K562 (cell line): ENCODE measurements around the gene SIK3. TPM values are rescaled to one million over a fixed set of nuclear protein-coding genes. Genes with fewer than 3 reads are reported as not detected.
A peak's percentile ranks its signal among the peaks of the same experiment; 100 is the strongest.

Experiments
- ATAC-seq: fragments of 200-7000 bp; cut with Tn5 transposase; 3 replicates; pipeline ENCODE4 v1.9.1; 2020; ENCODE audit warnings: moderate library complexity
- BruUV-seq: library from RNA; stranded (reverse); fragments of 400-500 nt; replicated peaks from 2 replicates; lab custom pipeline; 2021; lab: Mats Ljungman, UMichigan
- CTCF ChIA-PET: fragments of 300-600 bp; formaldehyde crosslinking; extraction: SDS; loops from one replicate; lab custom pipeline; 2021; ENCODE audit warnings: low intra/inter-chr PET ratio; lab: Yijun Ruan, JAX
- POLR2A ChIA-PET: fragments of 300-600, 350-650 bp; sonication (Branson Sonifier 250); formaldehyde crosslinking; extraction: SDS; loops from one replicate; lab custom pipeline; 2021; ENCODE audit warnings: antibody characterized with exemption, inconsistent platforms; lab: Yijun Ruan, JAX
- DNase-seq, 4 experiments: peaks; one replicate each; pipeline versions ENCODE4 v3.0.0 to v3.0.0-alpha.2; 2011 to 2018; ENCODE audit warnings: low spot score in 3 of 4, mixed read lengths in 3 of 4; ENCODE audit errors: extremely low read depth in 1 of 4
- FAIRE-seq: peaks from 2 replicates; lab custom pipeline; 2011; peaks lifted over from hg19 to GRCh38; lab: Jason Lieb, UNC
- H2AFZ ChIP-seq: 2 replicates; pipeline ENCODE4 v1.6.0; 2011; ENCODE audit warnings: low read depth, low read length, control low read depth, inconsistent platforms
- H3K27ac ChIP-seq: fragments of 200-600 bp; 3 replicates; pipeline ENCODE4 v1.8.0; 2011; ENCODE audit warnings: low read depth, mild to moderate bottlenecking, control low read depth, inconsistent platforms, low read length, moderate library complexity, mixed read lengths; ENCODE audit errors: extremely low read depth
- H3K27me3 ChIP-seq, 2 experiments: fragments of 300-600 bp in 1 of 2; 2 replicates in 1 of 2; 3 replicates in 1 of 2; pipeline versions ENCODE4 v1.6.0 to v1.8.0; 2011; ENCODE audit warnings: inconsistent platforms in 2 of 2, low read length in 2 of 2, mild to moderate bottlenecking in 1 of 2, mixed read lengths in 1 of 2, moderate library complexity in 1 of 2; ENCODE audit not compliant: control insufficient read depth in 2 of 2, insufficient read depth in 2 of 2
- H3K36me3 ChIP-seq: fragments of 300-600 bp; 3 replicates; pipeline ENCODE4 v1.8.0; 2011; ENCODE audit warnings: mild to moderate bottlenecking, low read length, inconsistent platforms; ENCODE audit not compliant: control insufficient read depth, insufficient read depth
- H3K4me1 ChIP-seq, 2 experiments: fragments of 200-600 bp in 1 of 2; replicated peaks in 1 of 2; 2 replicates in 1 of 2; 3 replicates in 1 of 2; pipeline versions ENCODE4 v1.5.1 to v1.8.0; 2011; ENCODE audit warnings: inconsistent platforms in 2 of 2, low read length in 2 of 2, mild to moderate bottlenecking in 1 of 2, mixed read lengths in 1 of 2, moderate library complexity in 1 of 2; ENCODE audit not compliant: control insufficient read depth in 2 of 2, insufficient read depth in 2 of 2
- H3K4me2 ChIP-seq: 2 replicates; pipeline ENCODE4 v1.6.1; 2011; ENCODE audit warnings: low read length, control low read depth, inconsistent platforms, mixed read lengths; ENCODE audit not compliant: insufficient read depth
- H3K4me3 ChIP-seq: fragments of 200-600 bp; sonication (generic), shearing (Covaris generic); 2 replicates; pipeline ENCODE4 v1.5.1; 2016; ENCODE audit warnings: control low read depth, inconsistent platforms
- H3K79me2 ChIP-seq: fragments of 200-600 bp; 3 replicates; pipeline ENCODE4 v1.8.0; 2011; ENCODE audit warnings: low read length, inconsistent platforms; ENCODE audit not compliant: control insufficient read depth, insufficient read depth
- H3K9ac ChIP-seq, 2 experiments: 2 replicates each; pipeline versions ENCODE4 v1.6.0 to v1.6.1; 2011; ENCODE audit warnings: low read depth in 2 of 2, low read length in 2 of 2, control low read depth in 1 of 2, inconsistent platforms in 1 of 2, mild to moderate bottlenecking in 1 of 2, mixed read lengths in 1 of 2; ENCODE audit not compliant: insufficient read depth in 1 of 2
- H3K9me1 ChIP-seq: one replicate; pipeline ENCODE4 v1.6.0; 2011; ENCODE audit warnings: inconsistent platforms, mild to moderate bottlenecking, low read length, moderate library complexity; ENCODE audit not compliant: control insufficient read depth, insufficient read depth
- H3K9me3 ChIP-seq: replicated peaks from 2 replicates; pipeline ENCODE4 v1.5.1; 2011; ENCODE audit warnings: low read depth, low read length, inconsistent platforms; ENCODE audit not compliant: control insufficient read depth, insufficient read depth
- H4K20me1 ChIP-seq: replicated peaks from 2 replicates; pipeline ENCODE4 v1.6.1; 2011; ENCODE audit warnings: low read length, inconsistent platforms, mixed read lengths; ENCODE audit not compliant: control insufficient read depth, insufficient read depth
- RB1 ChIP-seq: fragments of 450-650 bp; IDR thresholded peaks from 2 replicates; pipeline ENCODE4 v1.6.1; 2017; ENCODE audit warnings: low read depth, mild to moderate bottlenecking
- SP2 ChIP-seq: IDR thresholded peaks from 2 replicates; pipeline ENCODE4 v1.6.1; 2011; ENCODE audit warnings: mild to moderate bottlenecking, low read depth, low read length, moderate library complexity; ENCODE audit not compliant: poor library complexity, severe bottlenecking; ENCODE audit errors: extremely low read depth
- SREBF1 ChIP-seq: fragments of 150-350 bp; IDR thresholded peaks from 2 replicates; pipeline ENCODE4 v1.6.1; 2014; ENCODE audit warnings: antibody characterized with exemption, low read depth, low read length, borderline replicate concordance
- ZFX ChIP-seq: sonication (generic); formaldehyde crosslinking; IDR thresholded peaks from 2 replicates; pipeline ENCODE4 v1.8.0; 2022; ENCODE audit warnings: mild to moderate bottlenecking, missing genetic modification reagents, moderate library complexity
- ZNF133 ChIP-seq: fragments of 250-450 bp; sonication (Bioruptor Pico); IDR thresholded peaks from 2 replicates; pipeline ENCODE4 v1.4.0; 2020; ENCODE audit warnings: mild to moderate bottlenecking
- WGBS: fragments of 100-300 bp; shearing (Covaris generic); methylation state at CpG from one replicate; pipeline ENCODE4 v1.1.6; 2016; ENCODE audit warnings: low coverage, mixed read lengths; ENCODE audit not compliant: insufficient coverage; ENCODE audit errors: missing lambda C conversion rate; 5-methylcytosine and 5-hydroxymethylcytosine counted together
- in situ Hi-C: fragments of 300-500 bp; cut with MboI; formaldehyde crosslinking; loops from 4 replicates; pipeline ENCODE4 v1.15.0; 2018; ENCODE audit warnings: inconsistent platforms, mixed read lengths
- intact Hi-C: fragments of 100-400 bp; cut with micrococcal nuclease; formaldehyde crosslinking; loops from 2 replicates; pipeline ENCODE4 v1.14.2; 2022
- polyA plus RNA-seq, 8 experiments: library from polyadenylated mRNA; depleted of rRNA in 4 of 8; stranded (reverse) in 5 of 8; unstranded in 3 of 8; fragments of >200 nt; fragmentation: Nextera tagmentation in 2 of 8; fragmentation: Illumina TruSeq in 1 of 8; extraction: Ambion mirVana in 2 of 8; extraction: Trizol in 1 of 8; gene quantifications; 2 replicates each; pipeline versions ENCODE4 v1.2.1 to v1.2.3, GENCODE V29; 2011 to 2014; ENCODE audit warnings: inconsistent platforms in 1 of 8, missing spikeins in 1 of 8
- total RNA-seq, 7 experiments: library from RNA; depleted of rRNA in 6 of 7; stranded (reverse); fragments of >200 nt in 6 of 7; fragmentation: Illumina TruSeq in 2 of 7; extraction: Trizol in 2 of 7; gene quantifications; 2 replicates each; pipeline versions ENCODE4 v1.2.1 to v1.2.3, GENCODE V29; 2011 to 2021; ENCODE audit warnings: low replicate concordance in 1 of 7
- TF ChIP-seq, protein P1 (sequence below), 2 experiments: fragments of 450-650 bp; formaldehyde crosslinking in 1 of 2; IDR thresholded peaks; 2 replicates each; pipeline versions ENCODE4 v1.4.0 to v1.6.1; 2014 to 2020; ENCODE audit warnings: mild to moderate bottlenecking in 2 of 2, borderline replicate concordance in 1 of 2, low read depth in 1 of 2
- TF ChIP-seq, protein P2 (sequence below): fragments of 250-450 bp; sonication (Bioruptor Pico); IDR thresholded peaks from 2 replicates; pipeline ENCODE4 v1.5.0; 2021; ENCODE audit warnings: mild to moderate bottlenecking, moderate library complexity
- TF ChIP-seq, protein P3 (sequence below), 2 experiments: IDR thresholded peaks; 2 replicates each; pipeline ENCODE4 v1.6.1; 2011; ENCODE audit warnings: borderline replicate concordance in 1 of 2, control low read depth in 1 of 2, low read depth in 1 of 2, low read length in 1 of 2, mild to moderate bottlenecking in 1 of 2, mixed read lengths in 1 of 2, moderate library complexity in 1 of 2; ENCODE audit not compliant: insufficient read depth in 1 of 2, insufficient read length in 1 of 2, poor library complexity in 1 of 2, severe bottlenecking in 1 of 2; ENCODE audit errors: extremely low read depth in 1 of 2

The SIK3 gene
- total and polyA plus RNA-seq, 9 of the 15 experiments (the other 6 are each of a cell fraction or from before 2014, with no cell fraction given), result 1.6 to 21.6 (median 8.0) TPM

DNA sequence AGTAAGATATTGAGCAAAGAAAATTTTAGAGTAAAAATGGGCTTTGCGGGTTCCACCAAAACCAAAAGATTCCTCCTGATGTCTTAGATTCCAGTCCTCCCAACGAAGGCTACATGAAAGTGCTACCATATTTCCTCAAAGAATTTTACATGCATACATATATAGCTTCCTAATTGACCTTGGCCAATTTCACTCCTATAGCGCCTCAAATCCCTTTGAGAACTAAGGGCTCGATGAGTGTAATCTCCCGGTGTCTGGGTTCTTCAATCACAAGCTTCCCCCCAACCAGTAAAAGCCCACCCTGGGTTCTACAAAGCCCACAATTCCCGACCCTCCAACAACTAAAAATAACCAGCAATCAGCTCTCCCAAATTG, 1.2 kb downstream of the SIK3 start:
- CTCF ChIA-PET, result no interaction called here
- FAIRE-seq, result no peak

More for the DNA sequence above, 1.2 kb downstream of the SIK3 start:
- H3K36me3 ChIP-seq, result peaks cover 2% of the 10 kb centered on the region; the same call in 2 of the 3 replicates
- H3K79me2 ChIP-seq, result peaks cover 61% of the 10 kb centered on the region
- DNase-seq, result no peak
- H3K9me1 ChIP-seq, result no peaks in the 10 kb centered on the region
- peaks cover 32% of the 10 kb centered on the region for H4K20me1 ChIP-seq
- peak overlapping the region; percentile 69 to 97; a peak in 3 of 4 replicates for H3K9ac ChIP-seq
- peaks cover 22 to 34% of the 10 kb centered on the region in 2 experiments for H3K4me1 ChIP-seq
- H3K4me3 ChIP-seq, result peak overlapping the region; percentile 91
- peak overlapping the region; percentile 90; the same call in 2 of the 3 replicates for H3K27ac ChIP-seq
- H3K9me3 ChIP-seq, result no peaks in the 10 kb centered on the region
- peak overlapping the region; percentile 82 for H3K4me2 ChIP-seq
- no peak for TF ChIP-seq RB1
- peak; percentile 12; the same call in 1 of the 2 replicates for TF ChIP-seq ZFX (CRISPR knock-in tag)
- TF ChIP-seq SP2, result no peak
- TF ChIP-seq, protein P1, sequence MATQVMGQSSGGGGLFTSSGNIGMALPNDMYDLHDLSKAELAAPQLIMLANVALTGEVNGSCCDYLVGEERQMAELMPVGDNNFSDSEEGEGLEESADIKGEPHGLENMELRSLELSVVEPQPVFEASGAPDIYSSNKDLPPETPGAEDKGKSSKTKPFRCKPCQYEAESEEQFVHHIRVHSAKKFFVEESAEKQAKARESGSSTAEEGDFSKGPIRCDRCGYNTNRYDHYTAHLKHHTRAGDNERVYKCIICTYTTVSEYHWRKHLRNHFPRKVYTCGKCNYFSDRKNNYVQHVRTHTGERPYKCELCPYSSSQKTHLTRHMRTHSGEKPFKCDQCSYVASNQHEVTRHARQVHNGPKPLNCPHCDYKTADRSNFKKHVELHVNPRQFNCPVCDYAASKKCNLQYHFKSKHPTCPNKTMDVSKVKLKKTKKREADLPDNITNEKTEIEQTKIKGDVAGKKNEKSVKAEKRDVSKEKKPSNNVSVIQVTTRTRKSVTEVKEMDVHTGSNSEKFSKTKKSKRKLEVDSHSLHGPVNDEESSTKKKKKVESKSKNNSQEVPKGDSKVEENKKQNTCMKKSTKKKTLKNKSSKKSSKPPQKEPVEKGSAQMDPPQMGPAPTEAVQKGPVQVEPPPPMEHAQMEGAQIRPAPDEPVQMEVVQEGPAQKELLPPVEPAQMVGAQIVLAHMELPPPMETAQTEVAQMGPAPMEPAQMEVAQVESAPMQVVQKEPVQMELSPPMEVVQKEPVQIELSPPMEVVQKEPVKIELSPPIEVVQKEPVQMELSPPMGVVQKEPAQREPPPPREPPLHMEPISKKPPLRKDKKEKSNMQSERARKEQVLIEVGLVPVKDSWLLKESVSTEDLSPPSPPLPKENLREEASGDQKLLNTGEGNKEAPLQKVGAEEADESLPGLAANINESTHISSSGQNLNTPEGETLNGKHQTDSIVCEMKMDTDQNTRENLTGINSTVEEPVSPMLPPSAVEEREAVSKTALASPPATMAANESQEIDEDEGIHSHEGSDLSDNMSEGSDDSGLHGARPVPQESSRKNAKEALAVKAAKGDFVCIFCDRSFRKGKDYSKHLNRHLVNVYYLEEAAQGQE (IDR thresholded peaks at IDR 0.05; ENCODE audit: borderline replicate concordance), result no peak
- TF ChIP-seq, protein P1 (CRISPR knock-in tag; IDR thresholded peaks at IDR 0.05; ENCODE audit: low read depth), result no peak
- TF ChIP-seq SREBF1, result no peak
- no peak for TF ChIP-seq ZNF133 (CRISPR knock-in tag)
- TF ChIP-seq, protein P2, sequence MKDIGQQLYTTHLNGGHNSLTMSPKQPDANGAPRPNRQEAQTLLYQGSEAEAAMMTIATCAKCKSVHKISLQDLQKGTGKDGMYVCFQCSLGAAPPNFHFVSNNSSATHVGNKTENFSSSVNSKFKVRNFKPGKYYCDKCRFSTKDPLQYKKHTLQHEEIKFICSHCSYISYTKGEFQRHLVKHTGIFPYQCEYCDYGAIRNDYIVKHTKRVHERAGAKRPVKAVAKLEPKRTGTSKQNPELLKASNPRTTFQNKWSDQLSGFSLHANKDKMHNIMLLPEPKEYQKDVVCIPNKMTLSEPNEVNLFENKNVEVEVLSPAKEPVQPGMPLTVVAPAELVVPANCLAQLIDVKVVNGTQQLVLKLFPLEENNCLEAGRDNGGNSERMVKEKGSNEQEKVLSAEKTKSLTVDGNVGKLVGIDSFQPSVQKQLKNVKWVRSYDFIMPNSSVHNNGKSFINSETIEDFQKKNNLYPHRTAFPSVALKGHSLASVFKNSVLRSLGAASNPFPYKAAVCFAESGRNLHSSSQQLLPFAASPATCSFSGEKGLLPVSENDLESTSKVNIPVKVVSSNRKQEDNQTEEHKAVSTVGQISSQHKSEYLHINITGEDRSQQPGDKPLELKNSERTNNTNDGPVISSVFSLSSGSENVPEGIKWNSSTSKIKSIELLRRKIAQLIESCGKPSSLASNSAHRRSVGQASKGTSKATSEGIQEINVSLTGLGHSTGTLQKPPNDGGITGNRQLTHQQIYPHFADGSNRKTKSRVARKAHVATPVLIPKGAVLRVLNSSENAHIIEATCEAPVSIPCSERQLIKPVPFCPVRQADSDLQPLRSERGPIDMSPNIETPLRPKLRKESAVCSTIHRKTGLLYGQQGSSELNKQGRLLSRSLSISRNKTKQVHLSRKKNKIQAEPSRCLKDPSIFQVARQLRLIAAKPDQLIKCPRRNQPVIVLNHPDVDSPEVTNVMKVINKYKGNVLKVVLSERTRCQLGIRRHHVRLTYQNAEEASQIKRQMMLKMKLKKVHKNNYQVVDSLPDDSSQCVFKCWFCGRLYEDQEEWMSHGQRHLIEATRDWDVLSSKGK (CRISPR knock-in tag), result no peak
- TF ChIP-seq, protein P3, sequence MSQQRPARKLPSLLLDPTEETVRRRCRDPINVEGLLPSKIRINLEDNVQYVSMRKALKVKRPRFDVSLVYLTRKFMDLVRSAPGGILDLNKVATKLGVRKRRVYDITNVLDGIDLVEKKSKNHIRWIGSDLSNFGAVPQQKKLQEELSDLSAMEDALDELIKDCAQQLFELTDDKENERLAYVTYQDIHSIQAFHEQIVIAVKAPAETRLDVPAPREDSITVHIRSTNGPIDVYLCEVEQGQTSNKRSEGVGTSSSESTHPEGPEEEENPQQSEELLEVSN (IDR thresholded peaks at IDR 0.05; ENCODE audit: borderline replicate concordance in 1 of 2, extremely low read depth in 1 of 2, insufficient read depth in 1 of 2, insufficient read length in 1 of 2, low read depth in 1 of 2, low read length in 1 of 2, poor library complexity in 1 of 2, severe bottlenecking in 1 of 2), result no peak
- POLR2A ChIA-PET, result interaction anchor here (0.5 to 2.4 kb wide), 11 partner anchors 9 to 1003 kb away, joined by 3 to 6 read pairs (median 4); partner anchors contain the start of gene APOA1
- ATAC-seq, result no peak
- intact Hi-C loops, result loop anchor here (2.0 to 5.0 kb wide), 5 partner anchors 26 to 216 kb away; no protein-coding TSS in a partner anchor
- H2AFZ ChIP-seq, result no peak overlapping the region
- in situ Hi-C loops, result no loop called here
- 3% methylated on average over 6 of the region's 6 CpGs for WGBS
- BruUV-seq, result no TSS peak
- no peaks in the 10 kb centered on the region for H3K27me3 ChIP-seq
